Measurements from ENCODE around the gene PPARGC1A.

- TF ChIP-seq EP300 (IDR thresholded peaks at IDR 0.05) (no peak), CTCF (IDR thresholded peaks at IDR 0.05) (no peak), POLR2A (IDR thresholded peaks at IDR 0.05) (no peak)
Measured at GRCh38 chr4:23839279-23839678, 50.6 kb downstream of the PPARGC1A start.

Data from ovary (tissue), 3 donors.